Dendritic cell treated with granulocyte-macrophage colony-stimulating factor and Interleukin-4, amounts not matched to agents 40 ng/mL and 50 ng/mL, for 4 days (primary cell): Measurements from ENCODE around the gene TSPAN11.

Experiments used
- H3K27ac Mint-ChIP-seq: one replicate; pipeline ENCODE4 v1.8.0; 2022; ENCODE audit warnings: mild to moderate bottlenecking, mixed read lengths
- H3K27me3 Mint-ChIP-seq: one replicate; pipeline ENCODE4 v1.8.0; 2022; ENCODE audit warnings: mild to moderate bottlenecking, mixed read lengths
- H3K36me3 Mint-ChIP-seq: one replicate; pipeline ENCODE4 v1.8.0; 2022; ENCODE audit warnings: low read depth, mixed read lengths
- H3K4me1 Mint-ChIP-seq: one replicate; pipeline ENCODE4 v1.8.0; 2022; ENCODE audit warnings: low read depth, mixed read lengths
- H3K4me3 Mint-ChIP-seq: one replicate; pipeline ENCODE4 v1.8.0; 2022; ENCODE audit warnings: mild to moderate bottlenecking, moderate library complexity, mixed read lengths
- H3K9me3 Mint-ChIP-seq: one replicate; pipeline ENCODE4 v1.8.0; 2022; ENCODE audit warnings: mixed read lengths
- intact Hi-C: fragments of 100-400 bp; cut with micrococcal nuclease; formaldehyde crosslinking; loops from one replicate; pipeline ENCODE4 v1.15.0; 2022

Gene TSPAN11

DNA sequence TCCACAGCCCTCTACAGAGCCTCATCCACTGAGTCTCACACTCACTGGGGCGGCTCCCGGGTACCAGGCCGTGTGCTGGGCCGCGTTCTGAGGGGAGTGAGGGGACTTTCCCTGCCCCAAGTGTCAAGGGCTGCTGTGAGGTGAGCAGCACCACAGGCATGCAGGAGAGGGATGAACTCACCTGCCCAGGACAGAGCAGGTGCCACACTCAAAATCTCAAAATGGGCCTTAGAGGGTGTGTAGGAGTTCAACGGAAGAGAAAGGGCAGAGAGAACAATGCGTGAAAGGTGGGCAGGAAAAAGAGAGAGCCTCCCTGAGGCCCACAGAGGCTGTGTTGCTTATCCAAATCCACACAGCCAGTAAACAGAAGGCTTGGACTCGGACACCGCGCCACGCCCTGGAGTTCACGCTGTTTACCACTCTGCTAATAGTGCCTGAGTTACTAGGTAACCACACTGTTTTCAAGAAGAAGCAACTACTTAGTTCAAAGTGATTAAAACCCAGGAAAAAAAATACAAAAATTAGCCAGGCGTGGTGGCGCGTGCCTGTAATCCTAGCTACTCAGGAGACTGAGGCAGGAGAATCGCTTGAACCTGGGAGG is 32.7 kb downstream of the TSPAN11 start:
- Mint-ChIP-seq H3K27ac (no peak overlapping the region), H3K27me3 (no peaks in the 10 kb centered on the region), H3K36me3 (no peaks in the 10 kb centered on the region), H3K4me3 (no peak overlapping the region), H3K9me3 (no peaks in the 10 kb centered on the region), H3K4me1 (peaks cover 2% of the 10 kb centered on the region)
- intact Hi-C loops: no loop called here

DNA sequence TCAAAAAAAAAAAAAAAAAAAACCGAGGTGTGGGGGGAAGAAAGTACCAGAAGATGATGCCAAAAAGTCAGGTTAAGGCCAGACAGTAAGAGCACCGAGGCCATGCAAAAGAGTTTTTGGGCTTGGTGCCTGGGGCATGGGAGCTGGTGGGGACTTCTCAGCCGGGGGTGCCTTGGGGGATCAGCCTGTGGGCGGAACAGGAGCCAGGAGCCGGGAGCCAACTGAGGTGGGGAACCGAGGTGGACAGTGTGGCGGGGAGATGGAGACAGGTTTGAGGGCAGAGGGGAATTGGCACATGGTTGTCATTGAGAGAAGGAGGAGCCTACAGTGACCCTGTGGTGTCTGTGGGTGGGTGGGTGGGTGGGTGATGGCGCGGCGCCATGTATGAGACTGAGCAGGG is 33.2 kb downstream of the TSPAN11 start:
- no peak overlapping the region for H3K27ac Mint-ChIP-seq
- intact Hi-C loops: no loop called here
- no peak overlapping the region for H3K4me3 Mint-ChIP-seq
- H3K4me1 Mint-ChIP-seq: peaks cover 6% of the 10 kb centered on the region
- H3K36me3 Mint-ChIP-seq: no peaks in the 10 kb centered on the region
- no peaks in the 10 kb centered on the region for H3K27me3 Mint-ChIP-seq
- no peaks in the 10 kb centered on the region for H3K9me3 Mint-ChIP-seq

DNA sequence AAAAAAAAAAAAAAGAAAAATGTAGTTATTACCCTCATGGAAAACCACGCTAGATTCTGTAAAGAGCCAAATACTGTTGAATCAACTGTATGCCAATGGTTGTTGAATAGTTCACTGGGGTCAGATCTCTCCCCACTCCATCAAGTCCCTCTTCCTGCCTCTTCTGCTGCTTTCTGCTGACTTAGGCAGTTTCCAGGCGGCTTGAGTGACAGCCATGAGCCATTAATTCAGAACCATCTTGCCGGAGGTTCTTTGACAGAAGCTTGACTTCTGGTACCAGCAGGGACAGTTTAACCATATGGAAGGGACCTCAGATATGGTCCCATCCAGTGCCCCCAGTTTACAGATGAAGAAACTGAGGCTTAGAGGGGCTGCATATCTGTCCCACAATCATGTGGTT is 34.5 kb downstream of the TSPAN11 start:
- intact Hi-C loops: no loop called here
- no peak overlapping the region for H3K27ac Mint-ChIP-seq
- no peaks in the 10 kb centered on the region for H3K36me3 Mint-ChIP-seq

DNA sequence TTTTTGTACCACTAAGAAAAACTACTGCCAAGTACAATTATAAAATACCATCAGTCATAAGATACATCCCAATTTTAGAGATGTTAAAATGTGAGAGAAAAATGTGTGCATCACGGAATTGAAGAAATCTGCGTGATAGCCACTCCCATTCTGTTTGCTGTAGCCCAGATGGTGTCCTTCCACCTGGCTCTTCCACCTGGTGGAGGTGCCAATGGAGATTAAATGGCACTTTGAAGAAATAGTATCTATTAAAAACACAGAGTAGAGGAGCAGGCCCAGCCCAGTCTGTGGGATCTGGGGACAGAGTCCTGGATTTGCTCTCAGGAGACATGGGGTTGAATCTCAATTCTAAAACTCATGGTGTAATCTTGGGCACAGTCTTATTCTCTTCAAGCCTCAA is 35.5 kb downstream of the TSPAN11 start:
- H3K36me3 Mint-ChIP-seq: no peaks in the 10 kb centered on the region
- intact Hi-C loops: no loop called here
- no peaks in the 10 kb centered on the region for H3K9me3 Mint-ChIP-seq
- H3K27ac Mint-ChIP-seq: no peak overlapping the region
- peaks cover 6% of the 10 kb centered on the region for H3K4me1 Mint-ChIP-seq
- H3K4me3 Mint-ChIP-seq: no peak overlapping the region
- no peaks in the 10 kb centered on the region for H3K27me3 Mint-ChIP-seq

More for the DNA sequence above, 34.5 kb downstream of the TSPAN11 start:
- Mint-ChIP-seq H3K9me3 (no peaks in the 10 kb centered on the region), H3K27me3 (no peaks in the 10 kb centered on the region), H3K4me3 (no peak overlapping the region), H3K4me1 (peaks cover 6% of the 10 kb centered on the region)

DNA sequence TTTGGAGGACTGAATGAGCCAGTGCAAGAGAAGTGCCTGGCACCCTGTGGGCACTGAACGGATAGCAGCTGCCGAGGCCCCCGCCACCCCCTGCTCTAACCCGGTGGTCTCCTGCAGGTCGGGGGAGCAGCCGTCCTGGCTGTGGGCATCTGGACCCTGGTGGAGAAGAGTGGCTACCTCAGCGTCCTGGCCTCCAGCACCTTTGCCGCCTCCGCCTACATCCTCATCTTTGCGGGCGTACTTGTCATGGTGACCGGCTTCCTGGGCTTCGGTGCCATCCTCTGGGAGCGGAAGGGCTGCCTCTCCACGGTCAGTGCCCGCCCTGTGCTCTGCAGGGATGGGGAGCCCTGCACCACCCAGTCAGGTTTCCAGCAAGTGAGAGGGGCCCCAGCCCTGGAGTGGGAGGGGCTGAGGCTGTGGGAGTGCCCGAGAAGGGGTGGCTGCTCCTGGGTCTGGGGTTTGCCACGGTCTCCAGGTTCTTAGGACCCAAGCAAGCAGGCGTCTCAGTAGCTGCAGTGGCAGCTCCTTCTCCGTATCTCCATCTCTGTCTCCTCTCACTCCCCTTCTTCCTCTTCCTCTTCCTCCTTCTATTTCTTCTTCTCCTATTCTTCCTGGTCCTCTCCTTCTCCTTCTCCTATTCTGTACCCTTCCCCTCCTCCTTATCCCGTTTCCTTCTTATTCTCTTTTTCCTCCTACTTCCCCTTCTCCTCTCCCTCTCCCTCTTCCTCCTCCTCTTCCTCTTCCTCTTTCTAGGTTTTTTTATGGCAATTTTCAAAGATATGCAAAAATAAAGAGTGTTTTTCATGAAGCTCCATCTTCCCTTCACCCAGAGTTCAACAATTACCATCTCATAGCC is 37.4 kb downstream of the TSPAN11 start:
- H3K27me3 Mint-ChIP-seq: no peaks in the 10 kb centered on the region
- no peaks in the 10 kb centered on the region for H3K9me3 Mint-ChIP-seq
- H3K27ac Mint-ChIP-seq: no peak overlapping the region

DNA sequence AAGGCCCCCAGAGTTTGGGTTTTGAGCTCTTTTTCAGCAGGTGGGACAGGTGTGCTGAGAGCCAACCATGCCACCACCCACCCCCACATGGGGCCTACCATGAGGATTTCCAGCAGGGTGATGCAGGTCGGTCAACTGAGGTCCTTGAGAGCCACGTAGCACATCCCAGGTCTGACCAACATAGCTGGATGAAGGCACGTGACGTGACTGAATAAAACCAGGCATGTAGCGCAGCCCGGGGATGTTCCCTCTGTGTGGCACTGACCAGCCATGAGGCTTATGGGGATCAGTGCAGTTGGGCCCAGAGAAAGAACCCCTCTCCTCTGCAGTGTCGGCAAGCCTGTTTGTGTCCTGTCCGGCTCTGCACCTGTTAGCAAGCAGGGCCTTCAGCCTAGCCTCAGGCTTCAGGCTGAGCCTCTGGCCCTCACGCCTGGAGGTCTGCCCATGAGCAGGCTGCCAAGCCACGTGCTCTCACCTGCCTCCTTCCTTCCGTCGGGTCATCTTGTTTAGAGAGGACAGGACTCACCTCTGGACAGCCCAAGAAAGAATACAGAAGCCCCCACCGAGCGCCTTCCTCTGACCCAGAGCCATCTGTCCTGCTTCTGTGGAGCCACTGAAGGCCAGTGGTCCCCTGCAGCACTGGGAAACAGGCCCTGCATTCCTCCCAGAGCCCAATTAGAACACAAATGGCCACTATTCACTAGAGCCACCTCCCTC is 38.5 kb downstream of the TSPAN11 start:
- Mint-ChIP-seq H3K9me3 (no peaks in the 10 kb centered on the region), H3K27me3 (peaks cover 2% of the 10 kb centered on the region), H3K4me1 (peaks cover 6% of the 10 kb centered on the region), H3K36me3 (no peaks in the 10 kb centered on the region), H3K27ac (no peak overlapping the region), H3K4me3 (no peak overlapping the region)
- intact Hi-C loops: no loop called here

More for the DNA sequence above, 37.4 kb downstream of the TSPAN11 start:
- intact Hi-C loops: no loop called here
- Mint-ChIP-seq H3K36me3 (no peaks in the 10 kb centered on the region), H3K4me3 (no peak overlapping the region), H3K4me1 (peaks cover 6% of the 10 kb centered on the region)

DNA sequence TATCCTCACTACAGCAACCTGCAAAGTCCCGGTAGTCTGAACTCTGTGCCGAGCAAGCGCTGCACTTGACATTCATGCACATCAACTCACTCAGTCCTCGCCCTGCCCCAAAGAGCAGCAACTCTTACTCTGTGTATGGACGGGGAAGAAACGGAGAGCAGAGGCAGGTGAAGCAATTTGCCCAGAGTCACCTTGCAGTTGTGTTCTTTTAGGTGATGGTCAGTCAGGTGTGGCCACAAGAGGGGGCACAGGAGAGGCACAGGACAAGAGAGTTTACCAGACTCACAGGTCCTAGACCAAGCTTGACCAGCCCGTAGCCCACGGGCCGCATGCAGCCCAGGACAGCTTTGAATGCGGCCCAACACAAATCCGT is 39.1 kb downstream of the TSPAN11 start:
- Mint-ChIP-seq H3K4me3 (no peak overlapping the region), H3K9me3 (no peaks in the 10 kb centered on the region), H3K4me1 (peaks cover 6% of the 10 kb centered on the region), H3K27me3 (peaks cover 5% of the 10 kb centered on the region), H3K27ac (no peak overlapping the region), H3K36me3 (no peaks in the 10 kb centered on the region)
- intact Hi-C loops: no loop called here

DNA sequence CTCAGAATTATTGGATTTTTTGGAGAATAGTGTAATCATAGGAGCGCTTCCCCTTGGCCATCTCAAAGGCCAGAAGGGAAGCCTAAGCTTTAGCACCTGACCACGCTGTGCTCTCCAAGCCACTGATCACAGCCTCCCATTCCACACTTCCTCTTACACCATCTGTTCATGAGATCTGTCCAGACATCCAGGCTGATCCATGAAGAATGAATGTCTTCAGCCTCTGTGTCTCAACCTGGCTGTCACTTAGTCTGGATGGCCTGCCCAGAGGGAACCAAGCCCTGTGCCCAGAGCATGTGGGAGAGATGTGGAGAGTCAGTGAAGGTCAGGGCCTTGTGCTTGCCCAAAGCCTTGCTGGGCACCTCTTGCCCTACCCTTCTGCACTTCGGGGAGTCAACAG is 40.5 kb downstream of the TSPAN11 start:
- Mint-ChIP-seq H3K27ac (no peak overlapping the region), H3K36me3 (no peaks in the 10 kb centered on the region)

DNA sequence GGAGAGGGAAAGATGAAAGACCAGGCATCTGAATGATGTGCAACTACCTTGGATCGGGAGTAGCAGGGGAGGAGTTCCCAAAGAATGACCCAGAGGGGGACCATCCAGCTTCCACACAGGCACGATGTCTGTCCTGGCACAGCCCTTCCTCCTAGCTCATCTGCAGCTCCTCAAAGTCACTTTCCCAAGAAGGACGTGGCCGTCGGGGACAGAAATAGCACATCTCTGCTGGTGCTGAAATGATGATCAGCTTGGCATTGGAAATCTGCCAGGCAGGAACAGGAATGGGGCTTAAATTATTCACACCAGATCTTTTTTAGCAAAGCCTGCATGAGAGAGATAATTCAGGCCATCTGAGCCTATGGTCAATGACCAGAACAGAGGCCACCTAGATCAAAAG is 41.7 kb downstream of the TSPAN11 start:
- no peaks in the 10 kb centered on the region for H3K9me3 Mint-ChIP-seq
- H3K4me1 Mint-ChIP-seq: peaks cover 6% of the 10 kb centered on the region
- no peak overlapping the region for H3K27ac Mint-ChIP-seq
- H3K36me3 Mint-ChIP-seq: no peaks in the 10 kb centered on the region
- H3K4me3 Mint-ChIP-seq: no peak overlapping the region
- intact Hi-C loops: no loop called here
- H3K27me3 Mint-ChIP-seq: peaks cover 11% of the 10 kb centered on the region

More for the DNA sequence above, 40.5 kb downstream of the TSPAN11 start:
- Mint-ChIP-seq H3K4me1 (peaks cover 6% of the 10 kb centered on the region), H3K9me3 (no peaks in the 10 kb centered on the region), H3K4me3 (no peak overlapping the region), H3K27me3 (peaks cover 7% of the 10 kb centered on the region)
- intact Hi-C loops: no loop called here

DNA sequence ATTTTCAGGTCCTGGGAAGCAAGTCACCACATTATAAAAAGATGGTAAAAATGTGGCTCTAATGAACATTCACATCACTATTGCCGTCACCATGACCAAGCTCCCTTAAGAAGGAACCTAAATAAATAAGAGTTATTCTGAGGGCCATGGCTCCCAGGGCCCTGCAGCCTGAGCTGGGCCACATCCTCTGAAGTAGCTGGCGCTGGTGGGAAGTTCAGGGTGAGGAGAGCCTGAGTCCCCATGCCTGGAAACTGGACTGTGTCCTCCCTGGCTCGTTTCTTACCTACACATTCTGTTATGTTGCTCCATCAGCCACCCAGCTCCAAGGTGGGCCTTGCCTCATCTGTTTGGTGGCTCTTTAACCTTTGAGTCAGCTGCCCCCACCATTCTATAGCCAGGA is 42.5 kb downstream of the TSPAN11 start:
- intact Hi-C loops: no loop called here

DNA sequence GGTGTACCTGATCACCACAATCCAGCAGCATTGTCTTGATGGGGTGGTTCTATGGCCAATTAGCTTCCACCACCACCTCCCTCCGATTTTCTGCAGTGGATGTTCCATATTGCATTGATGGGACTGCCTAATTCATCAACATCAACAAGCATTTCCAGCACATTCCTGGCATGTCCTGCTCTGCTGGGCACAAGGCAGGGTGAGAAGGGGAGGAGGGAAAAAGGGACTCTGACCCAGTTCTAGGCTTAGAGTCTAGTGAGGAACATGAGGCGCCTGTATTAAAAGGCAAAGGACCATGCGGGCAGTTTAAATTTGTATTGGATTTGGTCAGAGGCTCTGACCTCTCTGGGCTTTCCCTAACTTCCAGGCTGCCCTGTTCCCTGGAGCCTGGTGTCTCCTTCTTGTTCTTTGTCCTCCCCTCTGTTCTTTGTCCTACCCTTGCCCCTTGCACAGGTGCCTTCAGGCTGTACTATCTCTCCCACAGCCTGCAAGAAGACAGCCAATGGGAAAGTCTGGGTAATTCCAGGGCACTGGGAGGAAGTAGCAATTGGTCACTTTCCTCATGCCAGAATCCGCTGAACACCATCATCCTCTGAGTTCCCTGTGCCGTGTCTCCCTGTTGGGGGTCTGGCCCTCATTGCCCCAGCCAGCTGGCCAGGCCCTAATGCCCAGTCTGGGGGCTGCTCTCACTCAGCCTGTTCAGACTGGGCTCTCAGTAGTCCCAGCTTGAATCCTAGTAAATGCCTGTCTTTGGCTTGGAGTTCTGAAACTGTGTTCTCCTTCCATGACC is 43.3 kb downstream of the TSPAN11 start:
- peaks cover 11% of the 10 kb centered on the region for H3K27me3 Mint-ChIP-seq
- H3K27ac Mint-ChIP-seq: no peak overlapping the region
- no peaks in the 10 kb centered on the region for H3K9me3 Mint-ChIP-seq
- H3K36me3 Mint-ChIP-seq: no peaks in the 10 kb centered on the region
- H3K4me3 Mint-ChIP-seq: no peak overlapping the region
- intact Hi-C loops: no loop called here
- H3K4me1 Mint-ChIP-seq: no peaks in the 10 kb centered on the region

More for the DNA sequence above, 42.5 kb downstream of the TSPAN11 start:
- H3K4me3 Mint-ChIP-seq: no peak overlapping the region
- H3K27me3 Mint-ChIP-seq: peaks cover 11% of the 10 kb centered on the region
- no peak overlapping the region for H3K27ac Mint-ChIP-seq
- no peaks in the 10 kb centered on the region for H3K36me3 Mint-ChIP-seq
- H3K9me3 Mint-ChIP-seq: no peaks in the 10 kb centered on the region
- peaks cover 5% of the 10 kb centered on the region for H3K4me1 Mint-ChIP-seq

DNA sequence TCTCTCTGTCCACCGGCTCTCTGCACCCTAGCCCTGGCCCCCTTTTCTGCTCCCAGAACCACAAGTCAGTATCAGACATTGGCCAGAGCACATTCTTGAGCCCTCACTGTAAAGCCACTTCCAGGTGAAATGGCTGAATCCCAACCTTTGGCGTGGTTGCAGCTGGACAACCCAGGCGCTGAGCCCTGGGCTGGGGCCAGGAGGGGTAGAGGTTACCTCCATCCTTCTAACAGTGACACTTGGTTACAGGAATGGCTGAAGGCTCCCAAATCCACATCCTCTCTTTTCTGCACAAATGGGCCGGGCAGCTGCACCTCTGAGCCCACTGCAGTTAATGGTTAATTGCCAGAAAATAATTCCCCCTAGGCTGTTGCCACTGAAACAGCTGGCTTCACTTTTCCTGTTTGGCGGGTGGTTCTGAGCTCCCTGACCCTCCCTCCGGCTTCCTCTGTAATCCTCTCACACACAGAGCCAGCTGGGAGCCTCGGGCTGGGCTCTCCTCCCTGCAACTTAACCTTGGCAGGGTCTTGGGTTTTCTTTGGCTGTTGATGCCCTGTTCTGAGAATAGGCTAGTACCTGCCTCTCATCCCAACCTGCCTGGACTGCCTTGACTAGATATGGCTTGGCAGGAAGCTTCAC is 44.1 kb downstream of the TSPAN11 start:
- no peak overlapping the region for H3K27ac Mint-ChIP-seq
- H3K27me3 Mint-ChIP-seq: peaks cover 11% of the 10 kb centered on the region
- H3K4me3 Mint-ChIP-seq: no peak overlapping the region
- no peaks in the 10 kb centered on the region for H3K9me3 Mint-ChIP-seq
- H3K36me3 Mint-ChIP-seq: no peaks in the 10 kb centered on the region
- intact Hi-C loops: no loop called here
- H3K4me1 Mint-ChIP-seq: no peaks in the 10 kb centered on the region

DNA sequence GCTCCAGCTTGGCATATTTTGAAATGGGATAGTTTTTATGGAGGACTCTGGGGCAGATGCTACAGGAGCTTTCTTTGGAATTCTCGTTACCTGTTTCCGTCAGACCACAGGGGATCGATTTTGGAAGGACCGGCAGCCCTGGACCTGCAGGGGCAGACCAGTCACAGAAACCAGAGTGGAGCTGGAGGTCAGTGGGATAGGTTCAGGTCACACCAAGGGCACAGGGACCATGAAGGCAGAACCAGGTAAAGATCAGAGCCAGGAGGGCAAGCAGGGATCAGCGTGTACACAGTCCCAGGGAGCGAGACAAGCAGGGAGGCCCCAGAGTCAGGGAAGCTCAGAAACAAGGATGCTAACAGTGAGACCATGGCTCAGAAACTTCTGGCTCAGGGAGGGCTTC is 45.5 kb downstream of the TSPAN11 start:
- intact Hi-C loops: no loop called here

More for the DNA sequence above, 45.5 kb downstream of the TSPAN11 start:
- H3K9me3 Mint-ChIP-seq: no peaks in the 10 kb centered on the region
- no peak overlapping the region for H3K27ac Mint-ChIP-seq
- peaks cover 11% of the 10 kb centered on the region for H3K27me3 Mint-ChIP-seq
- H3K36me3 Mint-ChIP-seq: no peaks in the 10 kb centered on the region
- no peak overlapping the region for H3K4me3 Mint-ChIP-seq
- no peaks in the 10 kb centered on the region for H3K4me1 Mint-ChIP-seq
